ENCODE data around the gene ACTL7B.

DNA sequence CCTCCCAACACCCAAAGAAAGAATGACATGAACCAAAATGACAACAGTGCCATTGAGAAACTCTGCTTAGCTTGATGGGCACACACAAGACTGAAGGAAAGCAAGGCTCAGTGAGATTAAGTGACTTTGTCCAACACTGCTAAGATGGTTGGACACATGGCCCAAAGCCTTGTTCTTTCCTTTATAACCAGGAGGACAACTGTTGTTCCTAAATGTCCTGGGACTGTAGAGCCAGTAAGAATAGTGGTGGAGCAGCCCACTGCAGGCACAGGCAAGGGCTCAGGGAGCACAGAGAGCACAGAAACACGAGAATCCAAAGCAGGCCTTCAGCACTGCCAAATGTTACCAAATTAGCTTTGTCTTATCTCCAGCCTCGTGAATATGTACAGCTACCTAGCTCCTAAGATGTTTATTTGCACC, 10.2 kb upstream of the ACTL7B start:
- TF ChIP-seq, protein P1, sequence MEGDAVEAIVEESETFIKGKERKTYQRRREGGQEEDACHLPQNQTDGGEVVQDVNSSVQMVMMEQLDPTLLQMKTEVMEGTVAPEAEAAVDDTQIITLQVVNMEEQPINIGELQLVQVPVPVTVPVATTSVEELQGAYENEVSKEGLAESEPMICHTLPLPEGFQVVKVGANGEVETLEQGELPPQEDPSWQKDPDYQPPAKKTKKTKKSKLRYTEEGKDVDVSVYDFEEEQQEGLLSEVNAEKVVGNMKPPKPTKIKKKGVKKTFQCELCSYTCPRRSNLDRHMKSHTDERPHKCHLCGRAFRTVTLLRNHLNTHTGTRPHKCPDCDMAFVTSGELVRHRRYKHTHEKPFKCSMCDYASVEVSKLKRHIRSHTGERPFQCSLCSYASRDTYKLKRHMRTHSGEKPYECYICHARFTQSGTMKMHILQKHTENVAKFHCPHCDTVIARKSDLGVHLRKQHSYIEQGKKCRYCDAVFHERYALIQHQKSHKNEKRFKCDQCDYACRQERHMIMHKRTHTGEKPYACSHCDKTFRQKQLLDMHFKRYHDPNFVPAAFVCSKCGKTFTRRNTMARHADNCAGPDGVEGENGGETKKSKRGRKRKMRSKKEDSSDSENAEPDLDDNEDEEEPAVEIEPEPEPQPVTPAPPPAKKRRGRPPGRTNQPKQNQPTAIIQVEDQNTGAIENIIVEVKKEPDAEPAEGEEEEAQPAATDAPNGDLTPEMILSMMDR (IDR thresholded peaks at IDR 0.05; ENCODE audit: insufficient read depth, low read length, poor library complexity, severe bottlenecking): no peak
- TF ChIP-seq EZH2phosphoT487 (conservative IDR thresholded peaks at IDR 0.05; ENCODE audit: low read length): no peak

All from SU-DHL-6 (cell line).